22Rv1 (cell line): Measurements from ENCODE around the gene GRAP2.

Experiments
- H3K27ac ChIP-seq: fragments of 450-650 bp; 2 replicates; pipeline ENCODE4 v1.5.1; 2017
- CTCF ChIP-seq: fragments of 450-650 bp; IDR thresholded peaks from 2 replicates; pipeline ENCODE4 v1.5.1; 2017; ENCODE audit warnings: mild to moderate bottlenecking
- ZFX ChIP-seq: fragments of 450-650 bp; IDR thresholded peaks from 2 replicates; pipeline ENCODE4 v1.6.1; 2017; ENCODE audit warnings: antibody characterized with exemption, borderline replicate concordance

The GRAP2 gene

DNA sequence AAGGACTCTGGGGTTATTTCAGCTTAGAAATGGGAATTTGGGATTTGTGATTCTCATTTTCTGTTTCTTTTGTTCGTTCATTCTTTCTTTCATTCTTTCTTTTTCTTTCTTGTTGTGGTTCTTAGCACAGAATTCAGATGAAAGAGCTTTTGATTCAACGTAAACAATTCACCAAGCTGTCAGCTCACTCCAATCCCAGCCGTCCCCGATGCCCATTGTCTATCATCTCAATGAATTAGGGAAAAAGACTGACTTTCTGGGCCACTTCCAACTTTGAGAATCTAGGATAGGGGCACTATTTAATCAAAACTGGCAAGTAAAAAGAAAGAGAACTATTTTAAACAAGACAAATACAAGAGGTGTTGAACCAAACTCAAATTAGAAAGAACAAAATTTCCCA lies 34.2 kb downstream of the GRAP2 start:
- H3K27ac ChIP-seq, result no peak overlapping the region

DNA sequence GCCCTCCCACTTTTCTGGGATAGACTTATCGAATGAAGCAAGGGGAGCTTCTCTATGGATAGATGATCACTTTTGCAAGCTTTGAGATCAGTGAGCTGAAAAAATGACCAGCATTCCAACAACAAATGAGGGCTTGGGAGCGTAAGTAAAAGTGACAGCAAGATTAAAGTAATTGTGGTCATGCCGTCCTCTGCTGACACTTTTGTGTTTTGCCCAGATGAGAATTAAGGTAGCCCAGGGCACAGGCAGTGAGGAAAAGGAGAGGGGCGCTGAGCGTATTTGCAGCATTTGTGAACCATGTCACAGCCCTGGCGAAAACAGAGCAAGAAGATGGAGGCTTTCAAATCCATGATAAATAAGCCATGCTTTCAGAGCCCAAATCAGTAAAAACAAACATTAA lies 34.7 kb downstream of the GRAP2 start:
- H3K27ac ChIP-seq, result no peak overlapping the region
- TF ChIP-seq ZFX (no peak), CTCF (no peak)

More for the DNA sequence above, 34.2 kb downstream of the GRAP2 start:
- no peak for TF ChIP-seq CTCF
- no peak for TF ChIP-seq ZFX

GRCh38 chr22:39936523-39937145 lies 35.8 kb downstream of the GRAP2 start:
- TF ChIP-seq CTCF (no peak), ZFX (no peak)
- no peak overlapping the region for H3K27ac ChIP-seq

DNA sequence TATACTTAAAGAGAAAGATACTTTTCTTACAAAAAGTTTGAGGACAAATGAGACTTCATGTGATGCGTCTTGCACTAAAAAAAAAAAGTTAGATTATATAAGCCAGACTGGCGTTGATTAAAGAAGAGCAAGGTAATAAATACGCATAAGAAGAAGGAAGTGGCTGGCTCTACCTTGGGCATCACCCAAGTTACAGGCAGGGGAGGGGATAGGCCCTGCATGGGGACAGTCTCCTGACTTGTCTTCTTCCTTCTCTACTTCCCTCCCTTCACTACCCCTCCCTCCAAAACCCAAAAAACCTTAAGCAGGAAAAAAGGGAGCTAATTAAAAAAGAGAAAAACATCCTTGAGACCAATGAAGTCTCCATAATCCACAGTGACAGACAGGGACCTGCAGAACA lies 37.0 kb downstream of the GRAP2 start:
- H3K27ac ChIP-seq, result no peak overlapping the region
- TF ChIP-seq CTCF, result no peak
- no peak for TF ChIP-seq ZFX

GRCh38 chr22:39938509-39939111 lies 37.7 kb downstream of the GRAP2 start:
- TF ChIP-seq CTCF (no peak), ZFX (no peak)
- no peak overlapping the region for H3K27ac ChIP-seq

DNA sequence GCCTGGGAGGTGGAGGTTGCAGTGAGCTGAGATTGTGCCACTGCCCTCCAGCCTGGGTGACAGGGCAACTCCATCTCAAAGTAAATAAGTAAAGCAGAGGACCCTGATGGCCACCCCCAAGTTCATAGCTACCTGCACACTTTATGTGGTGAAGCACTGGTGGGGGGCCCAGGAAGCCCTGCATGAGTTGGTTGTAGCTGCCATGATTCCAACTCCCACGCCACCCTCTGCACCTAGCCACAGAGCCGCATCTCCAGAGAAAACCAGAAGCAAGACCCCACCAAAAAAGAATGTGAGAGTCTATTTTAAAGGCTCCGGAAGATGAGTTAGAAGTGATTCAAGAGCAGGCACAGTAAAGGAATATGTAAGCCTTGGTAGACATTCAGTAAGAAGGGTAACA lies 38.9 kb downstream of the GRAP2 start:
- no peak overlapping the region for H3K27ac ChIP-seq
- TF ChIP-seq CTCF (no peak), ZFX (no peak)

- TF ChIP-seq ZFX (no peak), CTCF (no peak)
- H3K27ac ChIP-seq, result no peak overlapping the region
Measured at GRCh38 chr22:39940757-39941305, 39.9 kb downstream of the GRAP2 start.
